ENCODE results near the gene THSD8. TPM values are rescaled to one million over a fixed set of nuclear protein-coding genes. Genes with fewer than 3 reads are reported as not detected.

THSD8 gene
- total RNA-seq, 1 experiment from 2014 or later: 45.8 TPM

GRCh38 chr19:12754465-12755196, 47.2 kb upstream of the THSD8 start:
- no peaks in the 10 kb centered on the region for H4K20me1 ChIP-seq (ENCODE audit: control insufficient read depth, insufficient read depth, insufficient read length)
- no peak overlapping the region for H3K27ac Mint-ChIP-seq
- no peak overlapping the region for H3K4ac ChIP-seq (ENCODE audit: low read depth, low read length)
- DNase-seq: no peak
- no peak overlapping the region for H3K18ac ChIP-seq (ENCODE audit: insufficient read length, low read depth, low read length)
- H2AK5ac ChIP-seq (ENCODE audit: insufficient read length, low read length): no peak overlapping the region
- no peak overlapping the region for H2BK20ac ChIP-seq (ENCODE audit: low read depth, low read length, poor library complexity, severe bottlenecking)
- peaks cover 19 to 30% of the 10 kb centered on the region in 2 experiments for H3K4me1 Mint-ChIP-seq
- H3K36me3 Mint-ChIP-seq (ENCODE audit: insufficient read depth in 1 of 3, low read depth in 3 of 3): 0 out of 7 replicates have a peak, but pooled peaks cover 0 to 3% (median 0%) of the 10 kb centered on the region in 3 experiments
- H4K8ac ChIP-seq (replicated peaks; ENCODE audit: insufficient read length, low read depth, low read length): no peak overlapping the region
- peaks cover 59% of the 10 kb centered on the region for H3K27me3 Mint-ChIP-seq (ENCODE audit: low read depth)
- TF ChIP-seq CTCF (conservative IDR thresholded peaks at IDR 0.05): no peak
- H3K79me1 ChIP-seq (ENCODE audit: insufficient read depth, low read depth, low read length, poor library complexity, severe bottlenecking): no peaks in the 10 kb centered on the region
- H2BK5ac ChIP-seq (ENCODE audit: insufficient read length, low read length): no peak overlapping the region
- H3K27ac ChIP-seq (ENCODE audit: insufficient read length, low read depth, low read length): no peak overlapping the region
- WGBS (ENCODE audit: extremely low coverage, insufficient read length, low lambda C conversion rate): no CpG with 5 or more reads among the region's 50 CpGs
- no peak overlapping the region for H3T11ph ChIP-seq (ENCODE audit: low read length)
- H2BK12ac ChIP-seq (ENCODE audit: insufficient read length, low read depth, low read length): no peak overlapping the region
- H3K14ac ChIP-seq (ENCODE audit: insufficient read depth, low read length): no peak overlapping the region
- H3K23ac ChIP-seq (ENCODE audit: insufficient read length, low read depth, low read length): no peak overlapping the region
- H3K4me3 Mint-ChIP-seq: no peak overlapping the region
- H3K4me1 ChIP-seq (ENCODE audit: insufficient read depth, low read length): no peaks in the 10 kb centered on the region
- H2BK15ac ChIP-seq (ENCODE audit: low read depth, low read length): no peak overlapping the region
- no peaks in the 10 kb centered on the region for H3K79me2 ChIP-seq (ENCODE audit: insufficient read depth, low read length)
- H3K23me2 ChIP-seq (ENCODE audit: insufficient read length, low read depth, low read length, poor library complexity, severe bottlenecking): peaks cover 6% of the 10 kb centered on the region
- H2BK120ac ChIP-seq (ENCODE audit: low read depth, low read length, poor library complexity, severe bottlenecking): no peak overlapping the region
- H3K9me3 ChIP-seq (ENCODE audit: control insufficient read depth, low read depth, low read length): no peaks in the 10 kb centered on the region
- H2AFZ ChIP-seq (ENCODE audit: low read length): no peak overlapping the region
- no peak overlapping the region for H4K5ac ChIP-seq (ENCODE audit: insufficient read length, low read depth, low read length)
- no peak overlapping the region for H3K56ac ChIP-seq (ENCODE audit: insufficient read length, low read depth, low read length)
- no peak overlapping the region for H4K91ac ChIP-seq (ENCODE audit: insufficient read length, low read depth, low read length)
- H3K9me3 Mint-ChIP-seq: no peaks in the 10 kb centered on the region
- H3K9ac ChIP-seq (ENCODE audit: extremely low read depth, insufficient read length, low read length): no peak overlapping the region
- no peak overlapping the region for H3K4me2 ChIP-seq (ENCODE audit: insufficient read depth, insufficient read length, low read length)
- H3K27me3 ChIP-seq (ENCODE audit: insufficient read depth, low read length): no peaks in the 10 kb centered on the region

Measured in H9 (cell line).